Retinal pigment epithelial cell (primary cell): Measurements from ENCODE around the gene EPHX1.

Experiments
- DNase-seq: peaks from one replicate; pipeline ENCODE4 v3.0.0-alpha.2; 2010; ENCODE audit warnings: low read depth
- H3K4me3 ChIP-seq: 2 replicates; pipeline ENCODE4 v1.5.1; 2011; ENCODE audit warnings: mild to moderate bottlenecking, low read length, control low read depth, moderate library complexity
- CTCF ChIP-seq: conservative IDR thresholded peaks from 2 replicates; pipeline ENCODE4 v1.5.1; 2011; ENCODE audit warnings: low read depth, low read length, control low read depth, inconsistent platforms

EPHX1 gene

DNA sequence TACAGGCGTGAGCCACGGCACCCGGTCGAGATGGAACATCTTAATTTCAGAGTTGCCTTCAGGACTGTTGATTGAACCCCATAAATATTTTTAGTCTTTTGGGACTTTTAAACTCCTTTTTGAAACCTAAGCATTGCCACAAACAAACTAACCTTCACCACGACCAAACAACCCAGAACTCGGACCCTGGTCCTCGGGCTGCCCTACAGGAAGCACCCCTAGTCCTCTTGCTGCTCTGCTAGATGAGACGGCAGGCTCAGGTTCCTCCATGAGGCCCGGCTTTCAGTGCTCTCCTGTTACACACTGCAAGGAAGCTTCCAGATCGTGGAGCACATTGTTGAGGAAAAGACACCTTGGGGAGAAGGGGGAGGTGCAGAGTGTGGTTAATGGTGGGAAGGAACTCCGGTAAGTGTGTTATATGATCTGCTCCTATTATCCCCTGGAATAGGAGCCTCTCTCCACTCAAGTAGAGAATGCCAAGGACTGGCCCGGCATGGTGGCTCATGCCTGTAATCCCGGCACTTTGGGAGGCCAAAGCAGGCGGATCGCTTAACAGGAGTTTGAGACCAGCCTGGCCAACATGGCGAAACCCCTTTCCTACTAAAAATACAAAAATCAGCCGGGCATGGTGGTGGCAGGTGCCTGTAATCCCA, 5.7 kb downstream of the EPHX1 start:
- TF ChIP-seq CTCF, result no peak
- DNase-seq, result no peak
- no peak overlapping the region for H3K4me3 ChIP-seq

- no peak for DNase-seq
- peak; percentile 1 for TF ChIP-seq CTCF
- H3K4me3 ChIP-seq, result no peak overlapping the region
Measured at GRCh38 chr1:225816643-225817538, 7.0 kb downstream of the EPHX1 start.

DNA sequence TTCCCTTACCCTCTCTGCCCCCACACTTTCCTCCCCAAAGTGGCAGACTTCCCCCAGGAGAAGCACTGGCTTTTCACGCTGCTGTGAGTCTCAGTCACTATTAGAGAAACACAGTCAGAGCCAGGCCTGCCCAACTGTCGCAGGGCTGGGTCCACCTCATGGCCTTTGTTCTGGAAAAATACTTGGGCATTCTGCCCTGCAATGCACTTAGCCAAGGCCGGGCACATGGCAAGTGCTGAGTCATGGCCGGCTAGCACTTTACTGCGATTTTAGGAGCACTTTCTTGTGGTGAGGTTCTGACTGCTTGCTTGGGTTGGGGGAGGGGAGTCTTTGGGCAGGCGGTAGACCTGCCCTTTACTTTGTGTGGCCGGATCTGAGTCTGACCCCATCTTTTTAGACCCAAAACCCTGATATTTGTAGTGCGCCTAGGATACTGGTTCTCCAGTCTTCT, 7.7 kb downstream of the EPHX1 start:
- peak; percentile 80 for DNase-seq
- no peak for TF ChIP-seq CTCF
- no peak overlapping the region for H3K4me3 ChIP-seq

- TF ChIP-seq CTCF, result no peak
- H3K4me3 ChIP-seq, result no peak overlapping the region
- no peak for DNase-seq
Measured at GRCh38 chr1:225818229-225818628, 8.3 kb downstream of the EPHX1 start.

- no peak for TF ChIP-seq CTCF
- DNase-seq, result no peak
- no peak overlapping the region for H3K4me3 ChIP-seq
Measured at GRCh38 chr1:225819346-225820192, 9.6 kb downstream of the EPHX1 start.

DNA sequence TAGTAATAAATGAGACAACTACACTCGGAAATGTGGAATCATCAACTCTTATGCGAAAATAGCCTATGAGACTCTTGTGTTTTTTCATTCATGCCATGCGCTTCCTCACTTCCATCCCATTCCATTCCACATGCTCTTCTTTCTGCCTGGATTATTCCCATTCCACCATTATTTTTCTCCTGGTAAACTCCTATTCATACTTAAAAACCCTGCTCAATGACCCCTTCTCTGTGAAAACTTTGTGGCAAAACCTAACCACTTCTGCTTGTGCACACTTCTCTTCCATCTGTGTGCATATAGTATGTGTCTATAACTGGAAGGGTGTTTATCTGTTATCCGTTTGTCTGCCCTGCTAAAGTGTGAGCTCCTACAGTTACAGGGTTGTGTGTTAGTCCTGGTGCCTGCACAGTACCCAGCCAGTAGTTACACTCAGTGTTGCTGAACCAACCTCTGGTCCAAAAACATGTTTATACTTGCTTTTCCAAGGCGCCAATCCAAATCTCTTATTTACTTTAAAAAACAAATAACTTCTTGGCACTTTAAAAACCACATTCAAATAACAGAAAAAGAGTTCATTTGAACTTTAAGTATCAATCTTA, 10.7 kb downstream of the EPHX1 start:
- TF ChIP-seq CTCF, result no peak
- no peak for DNase-seq
- H3K4me3 ChIP-seq, result no peak overlapping the region
